Central memory CD8-positive, alpha-beta T cell (primary cell): Measurements from ENCODE around the gene SPATA31A6.
"Not testable (repeated sequence)": the region's sequence is repeated elsewhere in the genome, so short reads cannot be mapped to it uniquely, and the experiment has no call there.

Source experiments
- ATAC-seq: fragments of 150-1000 bp; cut with Tn5 transposase; replicated peaks from 2 replicates; pipeline ENCODE4 v1.10.0; 2022; ENCODE audit warnings: mild to moderate bottlenecking, moderate FRiP score, moderate number of reproducible peaks; ENCODE audit not compliant: poor library complexity, severe bottlenecking; ENCODE audit errors: extremely low read depth
- DNase-seq, 2 donors: peaks; one replicate each; pipeline ENCODE4 v3.0.0; 2021; ENCODE audit warnings: low spot score in 2 of 2
- H3K27ac Mint-ChIP-seq: one replicate; pipeline ENCODE4 v1.8.0; 2022; ENCODE audit warnings: low read depth, mild to moderate bottlenecking, moderate library complexity, mixed read lengths
- H3K27me3 Mint-ChIP-seq: one replicate; pipeline ENCODE4 v1.8.0; 2022; ENCODE audit warnings: mixed read lengths
- H3K36me3 Mint-ChIP-seq: one replicate; pipeline ENCODE4 v1.8.0; 2022; ENCODE audit warnings: mild to moderate bottlenecking, moderate library complexity, mixed read lengths; ENCODE audit not compliant: insufficient read depth
- H3K4me1 Mint-ChIP-seq: one replicate; pipeline ENCODE4 v1.8.0; 2022; ENCODE audit warnings: mixed read lengths
- H3K4me3 Mint-ChIP-seq: one replicate; pipeline ENCODE4 v1.8.0; 2022; ENCODE audit warnings: mild to moderate bottlenecking, moderate library complexity, mixed read lengths
- H3K9me3 Mint-ChIP-seq: one replicate; pipeline ENCODE4 v1.8.0; 2022; ENCODE audit warnings: mixed read lengths

SPATA31A6 gene

GRCh38 chr9:42183359-42183758, at the start of gene SPATA31A6:
TSS of gene SPATA31A6 (plus strand) at chr9:42183659. CDS start at chr9:42183688, 29 bp downstream.
- ATAC-seq, H3K9me3 Mint-ChIP-seq, H3K27me3 Mint-ChIP-seq, DNase-seq, H3K36me3 Mint-ChIP-seq, H3K4me1 Mint-ChIP-seq, H3K4me3 Mint-ChIP-seq, H3K27ac Mint-ChIP-seq: not testable (repeated sequence)

- H3K4me3 Mint-ChIP-seq, H3K27me3 Mint-ChIP-seq, H3K36me3 Mint-ChIP-seq, ATAC-seq, H3K4me1 Mint-ChIP-seq, H3K9me3 Mint-ChIP-seq, H3K27ac Mint-ChIP-seq, DNase-seq: not testable (repeated sequence)
Measured at GRCh38 chr9:42160299-42160698, 23.2 kb upstream of the SPATA31A6 start.

- DNase-seq, H3K27ac Mint-ChIP-seq, H3K9me3 Mint-ChIP-seq, ATAC-seq, H3K27me3 Mint-ChIP-seq, H3K4me3 Mint-ChIP-seq, H3K36me3 Mint-ChIP-seq, H3K4me1 Mint-ChIP-seq: not testable (repeated sequence)
Measured at GRCh38 chr9:42219861-42220260, 36.4 kb downstream of the SPATA31A6 start.

GRCh38 chr9:42223230-42223629, 39.8 kb downstream of the SPATA31A6 start:
- H3K9me3 Mint-ChIP-seq, DNase-seq, H3K27ac Mint-ChIP-seq, ATAC-seq, H3K27me3 Mint-ChIP-seq, H3K4me1 Mint-ChIP-seq, H3K36me3 Mint-ChIP-seq, H3K4me3 Mint-ChIP-seq: not testable (repeated sequence)

DNA sequence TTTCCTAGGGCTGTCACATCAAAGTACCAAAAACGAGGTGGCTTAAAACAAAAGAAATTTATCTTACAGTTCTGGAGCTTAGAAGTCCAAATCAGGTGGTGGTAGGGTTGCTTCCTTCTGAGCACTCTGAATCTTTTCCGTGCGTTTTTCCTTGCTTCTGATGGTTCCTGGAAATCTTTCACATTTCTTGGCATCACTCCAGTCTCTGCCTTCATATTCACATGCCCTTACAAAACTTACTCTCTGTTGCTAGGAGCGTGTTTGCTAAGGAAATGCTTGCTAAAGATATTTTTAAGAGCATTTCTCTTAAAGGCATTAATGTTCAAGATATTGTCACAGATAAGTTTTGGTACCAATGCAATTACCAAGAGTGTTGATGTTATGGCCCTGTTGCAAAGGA, 49.6 kb downstream of the SPATA31A6 start:
- not testable (repeated sequence) for H3K27ac Mint-ChIP-seq, H3K9me3 Mint-ChIP-seq, DNase-seq, H3K36me3 Mint-ChIP-seq, H3K27me3 Mint-ChIP-seq, H3K4me1 Mint-ChIP-seq, ATAC-seq, H3K4me3 Mint-ChIP-seq

GRCh38 chr9:42234610-42235009, 51.2 kb downstream of the SPATA31A6 start:
- not testable (repeated sequence) for H3K36me3 Mint-ChIP-seq, DNase-seq, H3K4me1 Mint-ChIP-seq, H3K4me3 Mint-ChIP-seq, H3K27me3 Mint-ChIP-seq, H3K9me3 Mint-ChIP-seq, H3K27ac Mint-ChIP-seq, ATAC-seq

DNA sequence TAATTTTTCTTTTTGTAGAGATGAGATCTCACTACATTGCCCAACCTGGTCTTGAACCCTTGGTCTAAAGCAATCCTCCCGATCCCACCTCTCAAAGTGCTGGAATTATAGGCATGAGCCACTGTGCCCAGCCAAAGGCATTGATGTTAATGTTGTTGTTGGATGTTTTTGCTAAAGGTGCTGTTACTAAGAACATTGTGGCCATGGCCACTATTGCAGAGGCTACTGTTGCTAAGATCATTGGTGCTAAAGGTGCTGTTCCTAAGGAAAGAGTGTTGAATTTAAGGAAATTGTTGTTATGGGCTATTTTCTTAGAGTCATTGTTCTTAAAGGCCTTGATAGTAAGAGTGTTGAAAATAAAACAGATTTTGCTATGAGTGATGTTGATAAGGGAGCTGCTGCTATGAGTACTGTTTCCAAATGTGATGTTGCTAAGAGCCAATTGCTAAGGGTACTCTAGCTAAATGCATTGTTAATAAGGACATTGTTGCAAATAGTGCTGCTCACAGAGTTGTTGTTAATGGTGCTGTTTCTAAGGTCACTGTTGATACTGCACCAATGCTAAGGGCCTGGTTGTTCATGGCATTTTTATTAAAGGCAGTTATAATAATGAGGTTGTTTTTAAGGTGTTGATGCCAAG, 52.0 kb downstream of the SPATA31A6 start:
- ATAC-seq, H3K27ac Mint-ChIP-seq, H3K4me1 Mint-ChIP-seq, H3K27me3 Mint-ChIP-seq, H3K4me3 Mint-ChIP-seq, H3K36me3 Mint-ChIP-seq, H3K9me3 Mint-ChIP-seq, DNase-seq: not testable (repeated sequence)

- not testable (repeated sequence) for DNase-seq, H3K4me3 Mint-ChIP-seq, H3K27me3 Mint-ChIP-seq, H3K9me3 Mint-ChIP-seq, H3K27ac Mint-ChIP-seq, H3K36me3 Mint-ChIP-seq, ATAC-seq, H3K4me1 Mint-ChIP-seq
Measured at GRCh38 chr9:42236097-42236496, 52.6 kb downstream of the SPATA31A6 start.

DNA sequence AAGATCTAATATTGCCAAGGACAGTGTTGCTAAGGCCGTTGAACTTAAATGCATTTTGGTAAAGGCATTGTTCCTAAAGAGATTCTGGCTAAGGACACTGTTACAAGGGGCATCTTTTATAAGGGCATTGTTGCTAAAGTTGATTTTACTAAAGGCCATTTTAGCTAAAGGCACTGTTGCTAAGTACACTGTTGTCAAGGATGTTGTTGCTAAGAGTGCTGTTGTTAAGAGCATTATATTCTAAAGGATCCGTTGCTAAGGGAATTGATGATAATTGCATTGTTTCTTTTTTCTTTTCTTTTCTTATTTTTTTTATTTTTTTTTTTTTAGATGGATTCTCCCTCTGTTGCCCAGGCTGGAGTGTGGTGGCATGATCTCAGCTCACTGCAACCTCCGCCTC, 53.9 kb downstream of the SPATA31A6 start:
- H3K27me3 Mint-ChIP-seq, ATAC-seq, H3K4me1 Mint-ChIP-seq, H3K36me3 Mint-ChIP-seq, H3K4me3 Mint-ChIP-seq, H3K9me3 Mint-ChIP-seq, H3K27ac Mint-ChIP-seq, DNase-seq: not testable (repeated sequence)

DNA sequence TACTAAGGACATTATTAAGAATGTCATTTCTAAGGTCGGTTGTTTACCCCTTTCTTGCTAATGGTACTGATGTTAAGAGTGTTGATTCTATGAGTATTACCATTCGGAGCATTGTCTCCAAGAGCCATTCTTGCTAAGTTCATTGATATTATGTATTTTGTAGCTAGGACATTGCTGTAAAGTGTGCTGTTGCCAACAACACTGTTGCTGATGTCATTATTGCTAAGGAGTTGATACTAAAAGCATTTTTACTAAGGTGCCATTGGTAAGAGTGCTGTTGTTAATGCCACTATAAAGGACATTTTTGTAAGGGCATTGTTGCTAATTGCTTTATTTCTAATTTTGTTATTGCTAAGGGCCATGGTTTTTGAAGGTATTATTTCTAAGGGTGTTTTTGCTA, 55.4 kb downstream of the SPATA31A6 start:
- not testable (repeated sequence) for H3K9me3 Mint-ChIP-seq, H3K4me3 Mint-ChIP-seq, H3K27ac Mint-ChIP-seq, H3K27me3 Mint-ChIP-seq, H3K36me3 Mint-ChIP-seq, ATAC-seq, H3K4me1 Mint-ChIP-seq, DNase-seq
